GM20000 (cell line): ENCODE data around the gene REXO4.

Experiments used
- DNase-seq: peaks from one replicate; pipeline ENCODE4 v3.0.0; 2012; ENCODE audit warnings: low spot score
- CTCF ChIP-seq: IDR thresholded peaks from 2 replicates; pipeline ENCODE4 v1.5.1; 2012; ENCODE audit warnings: mild to moderate bottlenecking, control low read depth; ENCODE audit errors: extremely low read depth, missing control alignments

The REXO4 gene

GRCh38 chr9:133436681-133437080, 18.9 kb upstream of the REXO4 start:
- no peak for DNase-seq
- no peak for TF ChIP-seq CTCF

GRCh38 chr9:133433351-133433843, 15.6 kb upstream of the REXO4 start:
- TF ChIP-seq CTCF = no peak
- DNase-seq = no peak

- TF ChIP-seq CTCF = no peak
- DNase-seq = peak; percentile 24
These were observed 12.4 kb upstream of the REXO4 start for GRCh38 chr9:133430244-133430643.

DNA sequence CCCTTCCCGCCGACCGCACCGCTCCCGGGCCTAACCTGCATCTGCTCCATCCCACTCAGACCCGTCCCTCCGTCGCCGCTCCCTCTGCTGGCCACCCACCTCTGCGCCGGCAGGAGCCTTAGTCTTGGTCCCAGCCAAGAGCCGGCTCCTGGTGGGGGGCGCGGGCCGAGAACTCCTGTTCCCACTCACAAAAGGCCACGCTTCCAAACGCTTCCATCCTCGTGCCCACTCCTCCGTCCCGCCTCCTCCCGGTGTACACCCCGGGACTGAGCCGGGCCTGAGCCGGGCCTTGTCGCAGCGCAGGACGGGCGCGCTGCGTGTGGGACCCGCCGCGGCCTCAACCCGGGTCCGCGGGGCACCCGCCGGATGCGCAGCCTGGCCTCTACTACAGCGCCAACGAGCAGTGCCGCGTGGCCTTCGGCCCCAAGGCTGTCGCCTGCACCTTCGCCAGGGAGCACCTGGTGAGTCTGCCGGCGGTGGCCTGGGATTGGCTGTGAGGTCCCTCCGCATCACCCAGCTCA, 11.9 kb upstream of the REXO4 start:
- TF ChIP-seq CTCF = no peak
- peak; percentile 85 for DNase-seq

DNA sequence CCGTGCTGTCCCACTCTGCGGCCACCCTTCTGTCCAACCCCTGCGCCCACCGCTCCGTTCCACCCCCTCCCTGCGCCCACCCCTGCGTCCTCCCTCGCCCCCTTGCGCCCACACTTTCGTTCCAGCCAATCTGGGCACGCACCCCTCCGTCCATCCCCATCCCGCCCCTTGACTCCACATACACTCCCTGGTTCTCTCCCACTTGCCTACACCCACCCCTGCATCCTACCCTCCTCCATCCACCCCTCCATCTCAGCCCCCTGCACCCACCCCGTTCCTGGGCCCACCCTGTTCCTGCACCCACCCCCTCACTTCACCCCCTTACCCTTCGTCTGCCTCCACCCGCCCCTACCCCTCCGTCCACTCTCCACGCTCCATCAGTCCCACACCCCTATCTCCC, 11.4 kb upstream of the REXO4 start:
- DNase-seq = peak; percentile 66
- no peak for TF ChIP-seq CTCF

GRCh38 chr9:133428617-133429101, 10.8 kb upstream of the REXO4 start:
- peak; percentile 88 for DNase-seq
- TF ChIP-seq CTCF = no peak

DNA sequence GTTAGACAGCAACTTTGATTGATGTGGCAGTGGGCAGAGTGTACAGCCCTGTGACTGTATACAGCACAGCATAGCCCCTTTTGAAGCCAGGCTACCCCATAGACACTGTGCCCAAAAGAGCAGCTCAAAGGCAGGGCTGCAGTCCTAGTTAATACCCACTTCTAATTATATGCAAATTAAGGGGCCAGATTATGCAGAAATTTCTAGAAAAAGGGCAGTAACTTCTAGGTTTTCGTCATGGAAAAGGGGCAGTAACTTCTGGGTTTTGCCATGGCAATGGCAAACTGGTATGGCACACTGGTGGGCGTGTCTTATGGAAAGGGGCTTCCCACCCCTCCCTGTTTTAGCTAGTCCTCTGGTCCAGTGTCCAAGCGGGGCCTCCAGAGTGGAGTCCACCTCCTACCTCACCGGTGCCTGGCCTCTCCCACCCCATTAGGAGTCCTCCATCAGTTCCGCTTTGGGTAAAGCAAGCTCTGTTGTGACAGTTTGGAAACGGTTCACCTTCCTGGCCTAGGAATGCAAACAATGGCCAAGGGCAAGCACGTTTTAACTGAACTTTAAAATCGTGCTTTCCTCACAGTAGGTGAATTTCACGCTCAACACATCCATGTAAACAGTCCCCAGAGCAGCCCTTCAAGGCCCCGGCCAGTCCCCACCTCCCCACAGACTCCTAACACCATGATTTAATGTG, 10.0 kb upstream of the REXO4 start:
- no peak for TF ChIP-seq CTCF
- no peak for DNase-seq
